Measurements from ENCODE around the gene NTF3. TPM values are rescaled to one million over a fixed set of nuclear protein-coding genes. Genes with fewer than 3 reads are reported as not detected.

NTF3 gene
- total and polyA plus RNA-seq, 2 donors (not counting 1 experiment from before 2014, with no cell fraction given): not detected

DNA sequence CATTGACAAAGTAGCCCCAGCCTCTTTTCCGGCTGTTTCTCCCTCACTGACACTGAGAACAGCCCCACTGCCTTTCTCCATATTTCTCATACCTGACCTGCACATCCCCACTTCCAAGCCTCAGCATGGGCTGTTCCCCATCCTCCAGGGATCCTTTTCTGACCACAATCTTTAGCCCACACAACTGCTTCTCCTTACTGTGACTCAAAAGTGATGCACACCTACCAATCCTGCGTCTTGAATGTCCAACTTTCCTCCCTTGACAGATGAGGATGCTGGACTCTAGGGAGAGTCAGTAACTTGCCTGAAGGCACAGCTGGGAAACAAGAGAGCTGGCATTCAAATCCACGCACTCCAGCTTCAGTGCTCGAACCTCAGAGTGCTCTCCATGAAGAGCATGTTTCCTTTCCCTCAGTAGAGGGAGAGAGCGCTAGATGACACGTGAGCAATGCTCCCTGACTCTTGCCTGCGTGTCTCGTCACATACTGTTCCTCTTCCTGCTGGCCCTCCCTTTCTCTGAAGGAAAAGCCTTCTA is 75.6 kb downstream of the NTF3 start:
- Histone ChIP-seq H2AFZ (ENCODE audit: insufficient read depth, low read depth, low read length, poor library complexity, severe bottlenecking) (no peak overlapping the region), H4K20me1 (ENCODE audit: control insufficient read depth, insufficient read depth, low read length, poor library complexity, severe bottlenecking) (no peaks in the 10 kb centered on the region), H3K36me3 (replicated peaks in 1 of 2; ENCODE audit: control extremely low read depth in 1 of 2, control insufficient read depth in 1 of 2, extremely low read depth in 1 of 2, insufficient read depth in 2 of 2, low read length in 1 of 2) (no peaks in the 10 kb centered on the region), H3K79me2 (ENCODE audit: control insufficient read depth, insufficient read depth, low read length) (no peaks in the 10 kb centered on the region), H3K27me3 (replicated peaks in 1 of 4; ENCODE audit: control extremely low read depth in 1 of 4, control insufficient read depth in 3 of 4, insufficient read depth in 4 of 4, low read length in 3 of 4) (peaks cover 0 to 7% (median 1%) of the 10 kb centered on the region in 4 experiments), H3K4me2 (replicated peaks; ENCODE audit: low read depth, low read length, poor library complexity, severe bottlenecking) (no peak overlapping the region), H3K4me1 (ENCODE audit: control insufficient read depth in 2 of 2, insufficient read depth in 2 of 2, low read length in 2 of 2) (peaks cover 0 to 3% of the 10 kb centered on the region in 2 donors), H3K4me3 (ENCODE audit: control extremely low read depth in 1 of 5, extremely low read depth in 1 of 5, insufficient read depth in 1 of 5, low read depth in 2 of 5, low read length in 4 of 5) (no peak overlapping the region), H3K9ac (ENCODE audit: low read length) (no peak overlapping the region), H3K9me3 (ENCODE audit: control extremely low read depth in 1 of 3, control insufficient read depth in 2 of 3, insufficient read depth in 1 of 3, low read length in 2 of 3) (peaks cover 0 to 10% (median 0%) of the 10 kb centered on the region in 3 donors), H3K27ac (ENCODE audit: low read length in 2 of 2) (no peak overlapping the region)
- H3K4me3 Mint-ChIP-seq: no peak overlapping the region
- CTCF ChIA-PET: no interaction called here
- DNase-seq (no peak), ATAC-seq (ENCODE audit: low read depth) (no peak)
- H3K27ac Mint-ChIP-seq: no peak overlapping the region
- TF ChIP-seq, protein P1, sequence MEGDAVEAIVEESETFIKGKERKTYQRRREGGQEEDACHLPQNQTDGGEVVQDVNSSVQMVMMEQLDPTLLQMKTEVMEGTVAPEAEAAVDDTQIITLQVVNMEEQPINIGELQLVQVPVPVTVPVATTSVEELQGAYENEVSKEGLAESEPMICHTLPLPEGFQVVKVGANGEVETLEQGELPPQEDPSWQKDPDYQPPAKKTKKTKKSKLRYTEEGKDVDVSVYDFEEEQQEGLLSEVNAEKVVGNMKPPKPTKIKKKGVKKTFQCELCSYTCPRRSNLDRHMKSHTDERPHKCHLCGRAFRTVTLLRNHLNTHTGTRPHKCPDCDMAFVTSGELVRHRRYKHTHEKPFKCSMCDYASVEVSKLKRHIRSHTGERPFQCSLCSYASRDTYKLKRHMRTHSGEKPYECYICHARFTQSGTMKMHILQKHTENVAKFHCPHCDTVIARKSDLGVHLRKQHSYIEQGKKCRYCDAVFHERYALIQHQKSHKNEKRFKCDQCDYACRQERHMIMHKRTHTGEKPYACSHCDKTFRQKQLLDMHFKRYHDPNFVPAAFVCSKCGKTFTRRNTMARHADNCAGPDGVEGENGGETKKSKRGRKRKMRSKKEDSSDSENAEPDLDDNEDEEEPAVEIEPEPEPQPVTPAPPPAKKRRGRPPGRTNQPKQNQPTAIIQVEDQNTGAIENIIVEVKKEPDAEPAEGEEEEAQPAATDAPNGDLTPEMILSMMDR (IDR thresholded peaks at IDR 0.05): no peak
- TF ChIP-seq EZH2 (IDR thresholded peaks at IDR 0.05; ENCODE audit: borderline replicate concordance, insufficient read depth, low read depth, low read length, poor library complexity, severe bottlenecking): no peak
- H3K9me3 Mint-ChIP-seq (ENCODE audit: insufficient read depth): no peaks in the 10 kb centered on the region
- no peaks in the 10 kb centered on the region for H3K4me1 Mint-ChIP-seq
- POLR2A ChIA-PET: no interaction called here
- intact Hi-C loops (cut with micrococcal nuclease): no loop called here
- WGBS (ENCODE audit: insufficient coverage): 88% methylated on average over 4 of the region's 8 CpGs
- peaks cover 17% of the 10 kb centered on the region for H3K27me3 Mint-ChIP-seq

DNA sequence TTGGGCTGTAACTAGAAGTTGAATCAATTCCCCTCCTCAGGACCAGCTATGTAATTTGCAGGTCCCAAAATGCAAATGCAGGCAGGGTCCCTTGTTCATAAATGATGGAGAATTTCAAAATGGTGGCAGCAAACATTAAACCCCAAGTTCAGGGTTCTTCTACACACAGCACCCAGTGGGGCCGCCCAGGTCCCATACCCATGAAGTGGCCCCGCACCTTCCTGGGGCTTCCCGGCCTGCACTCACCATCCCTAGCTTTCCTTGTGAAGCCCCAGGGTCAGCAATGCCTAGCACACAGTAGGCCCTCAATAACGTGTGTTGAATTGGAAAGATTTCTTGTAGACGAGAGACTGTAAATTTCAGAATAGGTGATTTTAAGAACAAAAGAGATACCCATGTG is 76.0 kb downstream of the NTF3 start:
- Histone ChIP-seq H3K4me1 (ENCODE audit: control insufficient read depth in 2 of 2, insufficient read depth in 2 of 2, low read length in 2 of 2) (peaks cover 0 to 3% of the 10 kb centered on the region in 2 donors), H2AFZ (ENCODE audit: insufficient read depth, low read depth, low read length, poor library complexity, severe bottlenecking) (no peak overlapping the region), H3K9ac (ENCODE audit: low read length) (no peak overlapping the region), H3K27me3 (replicated peaks in 1 of 4; ENCODE audit: control extremely low read depth in 1 of 4, control insufficient read depth in 3 of 4, insufficient read depth in 4 of 4, low read length in 3 of 4) (peaks cover 0 to 7% (median 1%) of the 10 kb centered on the region in 4 experiments), H3K27ac (ENCODE audit: low read length in 2 of 2) (no peak overlapping the region), H4K20me1 (ENCODE audit: control insufficient read depth, insufficient read depth, low read length, poor library complexity, severe bottlenecking) (no peaks in the 10 kb centered on the region), H3K9me3 (ENCODE audit: control extremely low read depth in 1 of 3, control insufficient read depth in 2 of 3, insufficient read depth in 1 of 3, low read length in 2 of 3) (peaks cover 0 to 10% (median 0%) of the 10 kb centered on the region in 3 donors), H3K4me2 (replicated peaks; ENCODE audit: low read depth, low read length, poor library complexity, severe bottlenecking) (no peak overlapping the region), H3K4me3 (ENCODE audit: control extremely low read depth in 1 of 5, extremely low read depth in 1 of 5, insufficient read depth in 1 of 5, low read depth in 2 of 5, low read length in 4 of 5) (no peak overlapping the region), H3K79me2 (ENCODE audit: control insufficient read depth, insufficient read depth, low read length) (no peaks in the 10 kb centered on the region), H3K36me3 (replicated peaks in 1 of 2; ENCODE audit: control extremely low read depth in 1 of 2, control insufficient read depth in 1 of 2, extremely low read depth in 1 of 2, insufficient read depth in 2 of 2, low read length in 1 of 2) (no peaks in the 10 kb centered on the region)
- ChIA-PET POLR2A (no interaction called here), CTCF (no interaction called here)
- Mint-ChIP-seq H3K27me3 (peaks cover 17% of the 10 kb centered on the region), H3K4me1 (no peaks in the 10 kb centered on the region), H3K27ac (no peak overlapping the region), H3K4me3 (no peak overlapping the region), H3K9me3 (ENCODE audit: insufficient read depth) (no peaks in the 10 kb centered on the region)
- ATAC-seq (ENCODE audit: low read depth) (no peak), DNase-seq (no peak)
- intact Hi-C loops (cut with micrococcal nuclease): no loop called here
- TF ChIP-seq, protein P1 (IDR thresholded peaks at IDR 0.05): no peak
- no peak for TF ChIP-seq EZH2 (IDR thresholded peaks at IDR 0.05; ENCODE audit: borderline replicate concordance, insufficient read depth, low read depth, low read length, poor library complexity, severe bottlenecking)
- 100% methylated on average over 1 of the region's 5 CpGs for WGBS (ENCODE audit: insufficient coverage)

Data from B cell (primary cell).